ENCODE results near the gene AGXT.
A peak's percentile ranks its signal among the peaks of the same experiment; 100 is the strongest.

The AGXT gene

GRCh38 chr2:240886678-240887609 is 18.3 kb downstream of the AGXT start:
- no peak for DNase-seq

GRCh38 chr2:240887631-240888030 is 19.0 kb downstream of the AGXT start:
- no peak for DNase-seq

- no peak for DNase-seq
These were observed 19.7 kb downstream of the AGXT start for GRCh38 chr2:240888130-240888889.

GRCh38 chr2:240888890-240889573 is 20.4 kb downstream of the AGXT start:
- DNase-seq: no peak

GRCh38 chr2:240889601-240890560 is 21.3 kb downstream of the AGXT start:
- DNase-seq: no peak

- no peak for DNase-seq
These were observed 22.1 kb downstream of the AGXT start for GRCh38 chr2:240890691-240891090.

- no peak for DNase-seq
These were observed 23.1 kb downstream of the AGXT start for GRCh38 chr2:240891492-240892340.

GRCh38 chr2:240892356-240892755 is 23.7 kb downstream of the AGXT start:
- no peak for DNase-seq

- DNase-seq: no peak
These were observed 24.3 kb downstream of the AGXT start for GRCh38 chr2:240892925-240893324.

GRCh38 chr2:240893363-240893844 is 24.8 kb downstream of the AGXT start:
- DNase-seq: peak; percentile 17

- peak; percentile 15 for DNase-seq
These were observed 25.4 kb downstream of the AGXT start for GRCh38 chr2:240894006-240894405.

- no peak for DNase-seq
These were observed 26.4 kb downstream of the AGXT start for GRCh38 chr2:240894836-240895558.

- DNase-seq: no peak
These were observed 27.2 kb downstream of the AGXT start, which contains the start of gene MAB21L4 for GRCh38 chr2:240895656-240896388. Gene MAB21L4 (minus strand): TSS chr2:240896156. CDS start chr2:240895997, 159 bp downstream.

- DNase-seq: no peak
These were observed 27.8 kb downstream of the AGXT start for GRCh38 chr2:240896394-240896793.

- DNase-seq: no peak
These were observed 28.5 kb downstream of the AGXT start for GRCh38 chr2:240896871-240897692.

GRCh38 chr2:240898108-240898730 is 29.6 kb downstream of the AGXT start:
- DNase-seq: no peak

GRCh38 chr2:240898731-240899467 is 30.3 kb downstream of the AGXT start:
- DNase-seq: peak; percentile 13

Measured in fibroblast of skin of back (primary cell).